Posterior vena cava (tissue), 2 donors: Measurements from ENCODE around the gene PEX5L. TPM values are rescaled to one million over a fixed set of nuclear protein-coding genes. Genes with fewer than 3 reads are reported as not detected.

Experiments
- DNase-seq: peaks from one replicate; pipeline ENCODE4 v3.0.0-alpha.2; 2020; ENCODE audit warnings: low spot score
- intact Hi-C, 2 donors: fragments of 100-400 bp; cut with DNase I; formaldehyde crosslinking; loops; one replicate each; pipeline versions ENCODE4 v1.14.1 to v1.14.2; 2022 to 2023
- total RNA-seq, 2 donors: library from RNA; stranded (reverse); fragmentation: NEBNext Ultra II Directional; extraction: Animal tissue kit (Norgen Biotek cat#: 25700); gene quantifications; one replicate each; pipeline ENCODE4 v1.2.1, GENCODE V29; 2021
- donor health status: DM: yes; HTN: yes; CAD: no.
- donor health status: DM: yes; HTN: yes; CAD: no.

PEX5L gene
- total RNA-seq, 2 donors from 2014 or later: 0.10 TPM; not detected in 1

DNA sequence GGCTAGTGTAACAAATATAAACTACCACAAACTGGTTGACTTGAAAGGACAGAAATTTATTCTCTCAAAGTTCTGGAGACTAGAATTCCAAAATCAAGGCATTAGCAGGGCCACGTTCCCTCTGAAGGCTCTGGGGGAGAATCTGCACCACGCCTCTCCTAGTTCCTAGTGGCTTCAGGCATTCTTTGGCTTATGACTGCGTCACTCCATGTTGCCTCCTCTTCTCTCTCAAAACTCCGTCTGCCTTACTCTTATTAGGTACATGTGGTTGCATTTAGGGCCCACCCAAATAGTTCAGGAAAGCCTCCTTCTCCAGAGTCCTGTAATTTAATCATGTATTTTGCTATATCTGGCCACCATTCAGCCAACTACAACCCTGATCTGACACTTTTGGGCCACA, 174.8 kb downstream of the PEX5L start:
- DNase-seq: no peak
- intact Hi-C loops: no loop called here

GRCh38 chr3:179861292-179861691, 175.4 kb downstream of the PEX5L start:
- no peak for DNase-seq
- intact Hi-C loops: no loop called here

GRCh38 chr3:179860275-179861107, 176.2 kb downstream of the PEX5L start:
- no peak for DNase-seq
- intact Hi-C loops: no loop called here

DNA sequence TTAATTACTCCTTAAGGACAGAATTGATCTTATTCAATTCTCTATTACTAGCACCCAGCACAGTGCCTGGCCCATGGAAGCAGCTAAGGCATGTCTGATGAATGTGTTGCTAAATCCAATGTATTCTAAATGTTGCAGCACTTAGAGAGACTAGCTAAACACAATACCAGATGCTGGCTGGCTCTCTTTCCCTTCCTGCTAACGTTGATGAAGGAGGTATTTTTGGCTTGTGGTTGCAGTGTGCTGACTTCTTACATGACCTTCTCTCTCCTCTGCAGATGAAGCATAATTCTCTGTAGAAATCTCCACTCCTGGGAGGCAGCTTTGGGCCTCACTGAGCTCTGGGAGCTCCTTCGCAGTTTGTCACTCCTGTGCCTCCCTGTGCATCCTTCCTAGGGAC, 183.6 kb downstream of the PEX5L start:
- intact Hi-C loops: no loop called here
- no peak for DNase-seq

DNA sequence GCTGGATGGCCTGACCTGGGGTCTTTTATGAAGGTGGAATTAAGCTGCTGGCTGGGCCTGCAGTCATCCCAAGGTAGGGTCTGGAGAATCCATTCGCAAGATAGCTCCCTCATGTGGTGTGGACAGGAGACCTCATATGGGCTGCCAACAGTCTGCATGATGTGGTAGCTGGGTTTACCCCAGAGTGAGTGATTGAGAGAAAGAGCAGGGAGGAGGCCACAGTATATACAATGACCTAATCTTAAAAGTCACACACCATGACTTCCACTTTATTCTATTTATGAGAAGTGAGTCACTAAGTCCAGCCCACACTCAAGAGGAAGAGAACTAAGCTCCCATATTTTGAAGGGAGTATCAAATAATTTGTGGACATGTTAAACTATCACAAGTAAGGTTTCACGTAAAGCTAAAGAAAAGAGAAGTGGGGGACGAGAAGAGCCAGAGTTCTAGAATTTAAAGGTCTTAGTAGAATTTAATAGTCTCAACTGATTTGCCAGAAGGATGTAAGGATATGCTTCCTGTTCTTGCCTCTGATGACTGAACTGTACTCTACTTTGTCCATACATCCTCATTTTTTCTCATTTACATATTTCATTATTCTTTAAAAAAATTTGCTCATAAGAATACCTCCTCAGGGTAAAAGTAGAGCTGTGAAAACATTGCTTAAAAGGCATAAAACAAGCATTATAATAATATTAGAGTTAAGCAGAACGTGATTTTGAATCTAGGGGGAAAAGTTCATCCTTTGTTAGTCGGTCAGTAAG, 184.4 kb downstream of the PEX5L start:
- intact Hi-C loops: no loop called here
- DNase-seq: no peak

GRCh38 chr3:179848711-179849110, 188.0 kb downstream of the PEX5L start:
- intact Hi-C loops: no loop called here
- no peak for DNase-seq

DNA sequence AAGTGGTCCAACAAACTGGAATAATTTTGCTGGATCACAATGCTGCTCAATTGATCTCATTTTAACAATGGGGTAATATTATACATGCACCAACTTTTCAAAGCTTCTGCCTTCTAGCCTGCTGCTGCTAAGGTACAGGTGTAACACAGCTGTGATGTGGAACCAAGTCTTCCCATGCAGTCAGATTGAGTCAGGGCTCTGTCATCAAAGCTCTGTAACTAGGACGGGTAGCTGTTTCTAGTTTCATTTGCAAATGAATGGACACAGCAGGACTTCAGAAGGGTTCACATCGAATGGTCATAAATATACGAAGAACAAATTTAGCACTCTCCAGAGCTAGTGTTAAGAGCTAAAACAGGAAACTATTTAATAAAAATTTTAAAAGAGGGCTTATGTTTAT, 194.7 kb downstream of the PEX5L start:
- intact Hi-C loops: no loop called here
- DNase-seq: no peak

GRCh38 chr3:179840985-179841384, 195.8 kb downstream of the PEX5L start:
- no peak for DNase-seq
- intact Hi-C loops: no loop called here

GRCh38 chr3:179837374-179837773, 199.4 kb downstream of the PEX5L start:
- no peak for DNase-seq
- intact Hi-C loops: no loop called here

- no peak for DNase-seq
- intact Hi-C loops: no loop called here
These were observed 203.4 kb downstream of the PEX5L start for GRCh38 chr3:179833294-179833693.

DNA sequence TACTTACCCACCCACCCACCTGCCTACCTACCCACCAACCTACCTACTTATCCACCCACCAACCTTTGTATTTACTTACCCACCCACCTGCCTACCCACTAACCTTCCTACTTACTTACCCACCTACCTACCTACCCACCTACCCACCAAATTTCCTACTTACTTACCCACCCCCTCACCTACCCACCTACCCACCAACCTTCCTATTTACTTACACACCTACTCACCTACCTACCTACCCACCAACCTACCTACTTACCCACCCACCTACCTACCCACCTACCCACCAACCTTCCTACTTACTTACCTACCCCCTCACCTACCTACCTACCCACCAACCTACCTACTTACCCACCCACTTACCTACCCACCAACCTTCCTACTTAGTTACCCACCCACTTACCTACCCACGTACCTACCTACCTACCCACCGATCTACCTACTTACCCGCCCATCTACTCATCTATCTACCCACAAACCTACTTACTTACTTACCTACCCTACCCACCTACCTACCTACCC, 204.3 kb downstream of the PEX5L start:
- intact Hi-C loops: no loop called here
- DNase-seq: no peak

DNA sequence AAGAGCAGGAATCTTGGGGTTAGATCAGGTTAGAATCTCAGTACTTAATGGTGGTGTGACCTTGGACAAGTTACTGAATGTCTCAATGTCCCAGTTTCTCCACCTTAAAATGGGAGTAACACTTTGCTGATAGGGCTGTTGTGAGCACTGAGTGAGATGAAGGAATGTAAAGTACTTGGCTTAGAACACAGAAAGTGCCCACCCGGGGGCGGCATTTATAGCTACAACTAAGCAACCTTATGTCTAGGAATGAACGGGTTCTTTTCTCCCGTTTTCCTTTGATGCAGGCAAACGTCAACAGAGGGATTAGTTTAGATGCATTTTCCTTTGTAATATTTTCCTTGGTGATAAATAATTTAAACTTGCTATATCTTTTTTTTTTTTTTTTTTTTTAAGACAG, 207.3 kb downstream of the PEX5L start:
- intact Hi-C loops: no loop called here
- no peak for DNase-seq

DNA sequence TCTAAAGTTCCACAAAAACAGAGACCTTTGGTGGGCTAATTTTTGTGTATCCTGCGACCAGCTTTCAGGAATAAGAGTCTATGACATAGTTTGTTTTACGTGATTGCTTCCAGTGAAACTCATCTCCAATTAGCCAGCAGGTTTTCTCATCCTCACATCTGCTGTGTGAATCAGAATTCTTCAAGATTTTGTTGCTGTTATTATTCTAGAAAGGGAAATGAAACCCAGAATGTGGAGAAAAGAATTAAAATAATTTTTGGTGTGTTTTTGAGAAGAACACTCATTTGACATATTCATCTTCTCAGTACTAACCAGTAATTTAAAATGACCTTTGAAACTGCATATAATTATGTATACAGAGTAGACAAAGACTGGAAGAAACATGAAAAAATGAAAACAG, 208.0 kb downstream of the PEX5L start:
- intact Hi-C loops: no loop called here
- no peak for DNase-seq

GRCh38 chr3:179826247-179826637, 210.5 kb downstream of the PEX5L start:
- DNase-seq: no peak
- intact Hi-C loops: no loop called here

DNA sequence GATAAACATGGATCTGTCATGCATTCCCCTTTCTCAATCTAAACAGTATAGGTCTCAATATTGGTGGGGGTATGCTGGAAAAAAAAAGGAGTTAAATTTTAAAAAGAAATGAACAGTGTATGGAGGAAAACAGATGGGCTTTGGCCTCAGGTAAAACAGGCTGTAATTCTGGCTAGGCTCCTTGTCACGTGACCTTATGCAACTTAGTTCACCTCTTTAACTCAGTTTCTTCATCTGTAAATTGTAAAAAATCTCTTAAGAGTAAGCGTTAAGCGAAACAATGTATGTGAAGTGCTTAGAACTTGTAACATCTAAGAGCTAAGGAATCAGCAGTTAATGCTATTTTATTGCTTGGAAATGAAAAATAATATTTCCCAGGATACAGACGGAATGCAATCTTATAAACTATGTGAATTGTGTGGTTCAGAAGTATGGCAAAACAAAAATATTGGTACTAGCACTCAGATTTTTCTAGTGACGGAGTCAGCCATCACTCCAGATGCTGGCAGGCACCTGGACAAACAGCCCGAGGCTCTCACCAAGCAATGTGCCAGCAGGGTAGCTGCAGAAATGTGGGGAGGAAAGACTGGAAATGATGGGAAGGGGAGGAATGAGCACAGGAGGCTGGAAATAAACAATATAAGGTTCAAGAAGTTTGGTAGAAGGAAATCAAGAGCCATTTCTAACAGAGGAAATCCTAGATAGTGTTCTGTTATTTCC, 211.1 kb downstream of the PEX5L start:
- intact Hi-C loops: no loop called here
- DNase-seq: no peak

DNA sequence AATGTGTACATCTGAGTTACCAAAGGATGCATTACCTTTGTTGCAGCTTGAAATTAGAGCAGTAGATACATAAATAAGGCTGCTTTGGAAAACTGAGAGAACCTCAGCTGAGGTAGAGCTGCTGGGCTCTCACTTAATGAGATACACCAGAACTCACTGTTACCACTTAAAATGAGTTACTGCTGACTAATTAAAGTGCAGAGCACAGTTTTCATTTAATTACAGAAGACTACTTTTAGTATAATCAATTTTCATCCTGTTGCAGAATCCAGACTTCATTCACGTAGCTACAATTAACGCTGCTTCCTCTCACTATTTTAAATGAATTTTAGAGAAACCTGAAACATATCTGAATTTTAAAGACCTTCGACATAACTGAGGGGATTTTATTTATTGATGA, 214.4 kb downstream of the PEX5L start:
- intact Hi-C loops: no loop called here
- no peak for DNase-seq

GRCh38 chr3:179819379-179819778, 217.4 kb downstream of the PEX5L start:
- intact Hi-C loops: no loop called here

GRCh38 chr3:179812096-179812382, 224.7 kb downstream of the PEX5L start:
- intact Hi-C loops: no loop called here
- DNase-seq: no peak

More at GRCh38 chr3:179819379-179819778, 217.4 kb downstream of the PEX5L start:
- no peak for DNase-seq

DNA sequence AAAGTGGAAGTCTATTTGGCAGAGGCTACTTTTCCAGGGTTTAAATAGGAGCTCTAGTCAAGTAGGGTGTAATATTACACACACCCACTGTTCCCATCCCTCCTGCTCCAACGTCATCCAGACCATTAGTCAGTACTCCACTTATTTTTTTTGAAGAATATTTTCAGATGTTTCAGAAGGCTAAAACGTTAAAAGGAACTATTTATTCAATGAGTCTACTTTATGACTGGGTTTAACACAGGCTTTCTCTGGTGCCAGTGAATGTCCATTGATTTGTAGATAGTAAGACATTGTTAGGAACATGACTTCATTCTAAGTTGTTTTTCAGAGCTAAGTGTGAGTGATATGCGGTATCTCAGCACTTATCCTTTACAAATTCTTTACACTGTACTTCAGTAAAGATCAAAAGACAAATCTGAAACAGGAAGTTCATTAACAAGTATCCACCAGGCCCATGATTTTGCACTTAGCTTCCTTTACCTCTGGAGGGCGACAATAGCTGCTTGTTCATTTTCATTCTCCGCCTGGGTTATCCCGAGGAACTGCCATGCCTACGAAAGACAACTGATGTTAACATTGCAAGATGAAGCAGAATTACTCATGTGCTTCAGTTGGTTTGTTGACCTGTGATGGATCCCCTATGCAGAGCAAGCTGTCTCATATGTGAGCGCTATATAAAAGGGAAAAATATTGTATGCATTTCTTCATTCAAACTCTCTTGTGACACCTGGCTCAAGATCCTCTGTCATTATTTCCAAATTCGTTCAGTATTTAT, 225.2 kb downstream of the PEX5L start:
- no peak for DNase-seq
- intact Hi-C loops: no loop called here
